IPS DF 4.7 (cell line): ENCODE results near the gene UBA6.
A peak's percentile ranks its signal among the peaks of the same experiment; 100 is the strongest.
"Not testable (repeated sequence)": the region's sequence is repeated elsewhere in the genome, so short reads cannot be mapped to it uniquely, and the experiment has no call there.

ENCODE experiments used
- DNase-seq: peaks from one replicate; pipeline ENCODE4 v3.0.0-alpha.2; 2013; ENCODE audit warnings: low spot score; ENCODE audit errors: extremely low read depth

UBA6 gene

GRCh38 chr4:67674098-67674497 lies 26.9 kb downstream of the UBA6 start:
- DNase-seq = peak; percentile 3

GRCh38 chr4:67668315-67668714 lies 32.6 kb downstream of the UBA6 start:
- DNase-seq = no peak

DNA sequence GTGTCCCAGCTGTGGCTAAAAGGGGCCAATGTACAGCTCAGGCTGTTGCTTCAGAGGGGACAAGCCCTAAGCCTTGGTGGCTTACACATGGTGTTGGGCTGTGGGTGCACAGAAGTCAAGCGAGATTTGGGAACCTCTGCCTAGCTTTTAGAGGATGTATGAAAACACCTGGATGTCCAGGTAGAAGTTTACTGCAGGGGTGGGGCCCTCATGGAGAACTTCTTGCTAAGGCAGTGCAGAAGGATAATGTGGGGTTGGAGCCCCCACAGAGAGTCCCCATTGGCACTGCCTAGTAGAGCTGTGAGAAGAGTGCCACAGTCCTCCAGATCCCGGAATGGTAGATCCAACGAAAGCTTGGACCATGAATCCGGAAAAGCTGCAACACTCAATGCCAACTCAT lies 40.5 kb downstream of the UBA6 start:
- no peak for DNase-seq

DNA sequence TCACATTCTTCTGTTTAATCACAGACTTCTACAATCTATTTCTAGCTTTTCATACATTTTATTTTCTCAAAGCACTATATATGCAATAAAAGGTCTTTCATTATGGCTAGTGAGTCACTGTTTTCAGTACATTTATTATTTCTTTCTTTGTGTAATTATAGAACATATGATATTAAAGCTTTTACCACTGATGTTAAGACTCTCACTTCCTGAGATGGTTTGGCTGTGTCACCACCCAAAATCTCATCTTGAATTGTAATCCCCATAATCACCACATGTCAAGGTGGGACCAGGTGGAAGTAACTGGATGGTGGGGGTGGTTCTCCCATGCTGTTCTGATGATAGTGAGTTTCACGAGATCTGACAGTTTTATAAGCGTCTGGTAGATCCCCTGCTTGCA lies 41.9 kb downstream of the UBA6 start:
- DNase-seq = no peak

- no peak for DNase-seq
Measured at GRCh38 chr4:67658302-67658701, 42.7 kb downstream of the UBA6 start.

DNA sequence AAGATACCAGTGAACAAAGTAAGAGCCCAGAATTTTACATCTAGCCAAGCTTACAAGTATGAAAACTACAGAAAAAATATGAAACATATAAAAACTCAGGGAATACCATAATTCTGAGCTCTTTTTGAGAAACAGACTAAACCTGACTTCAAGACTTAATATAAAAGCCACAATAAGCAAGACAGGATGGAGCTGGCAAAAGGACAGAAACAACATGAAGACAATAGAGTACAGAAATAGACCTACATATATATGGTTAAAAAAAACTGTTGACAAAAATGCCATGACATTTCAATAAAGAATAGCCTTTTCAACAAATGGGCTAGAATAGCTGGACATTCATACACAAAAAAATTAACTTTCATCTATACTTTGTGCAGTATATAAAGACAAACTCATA lies 49.4 kb downstream of the UBA6 start:
- DNase-seq = no peak

GRCh38 chr4:67638136-67638535 lies 62.8 kb downstream of the UBA6 start:
- no peak for DNase-seq

- not testable (repeated sequence) for DNase-seq
Measured at GRCh38 chr4:67636978-67637377, 64.0 kb downstream of the UBA6 start.

DNA sequence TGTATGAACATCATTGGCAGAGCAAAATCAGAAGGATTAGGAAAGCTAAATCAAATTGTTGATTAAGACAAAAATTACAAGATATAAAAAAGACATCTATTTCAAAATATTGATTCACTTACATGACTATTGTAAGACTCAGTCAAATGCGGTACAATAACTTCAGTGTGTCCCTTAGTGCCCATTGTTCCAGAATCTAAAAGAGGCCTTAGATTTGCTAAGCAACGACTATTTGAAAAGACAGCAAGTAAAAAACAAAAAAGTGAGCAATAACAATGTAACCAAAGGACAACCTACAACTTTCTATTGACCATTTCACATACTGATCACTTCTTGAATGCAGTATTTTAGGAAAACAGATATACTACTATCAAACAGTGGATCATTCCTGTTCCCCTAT lies 65.6 kb downstream of the UBA6 start:
- no peak for DNase-seq

GRCh38 chr4:67634741-67635140 lies 66.2 kb downstream of the UBA6 start:
- DNase-seq = no peak

GRCh38 chr4:67632492-67632891 lies 68.5 kb downstream of the UBA6 start:
- DNase-seq = no peak

GRCh38 chr4:67624939-67625338 lies 76.0 kb downstream of the UBA6 start:
- no peak for DNase-seq

DNA sequence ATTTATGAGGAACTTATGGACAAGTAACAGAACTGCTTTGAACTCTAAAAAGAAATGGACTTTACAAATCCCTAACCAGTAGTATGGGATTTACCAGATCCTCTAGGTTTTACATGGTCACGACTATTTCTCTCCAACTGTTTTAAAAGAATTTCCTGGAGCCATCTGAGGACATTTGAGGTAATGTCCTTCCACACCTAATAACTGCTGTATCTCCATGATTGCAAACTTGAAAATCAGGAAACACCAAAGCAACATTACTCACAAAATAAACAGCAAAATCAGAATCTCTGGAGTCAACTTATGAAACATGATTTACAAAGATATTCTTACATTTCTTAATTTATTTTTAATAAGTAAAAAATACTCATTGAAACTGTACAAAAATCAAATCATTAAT lies 84.5 kb downstream of the UBA6 start:
- no peak for DNase-seq

DNA sequence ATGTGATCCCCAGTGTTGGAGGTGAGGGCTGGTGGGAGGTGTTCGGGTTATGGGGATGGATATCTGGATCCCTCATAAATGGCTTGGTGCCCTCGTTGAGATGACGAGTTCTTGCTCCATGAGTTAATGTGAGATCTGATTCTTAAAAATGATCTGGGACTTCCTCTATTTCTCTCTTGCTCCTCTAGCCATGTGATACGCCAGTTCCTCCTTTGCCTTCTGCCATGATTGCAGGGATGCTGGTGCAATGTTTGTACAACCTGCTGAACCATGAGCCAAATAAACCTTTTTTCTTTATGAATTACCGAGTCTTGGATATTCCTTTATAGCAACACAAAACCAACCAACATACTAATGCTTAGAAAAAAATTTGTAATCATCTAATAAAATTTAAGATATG lies 85.8 kb downstream of the UBA6 start:
- no peak for DNase-seq

DNA sequence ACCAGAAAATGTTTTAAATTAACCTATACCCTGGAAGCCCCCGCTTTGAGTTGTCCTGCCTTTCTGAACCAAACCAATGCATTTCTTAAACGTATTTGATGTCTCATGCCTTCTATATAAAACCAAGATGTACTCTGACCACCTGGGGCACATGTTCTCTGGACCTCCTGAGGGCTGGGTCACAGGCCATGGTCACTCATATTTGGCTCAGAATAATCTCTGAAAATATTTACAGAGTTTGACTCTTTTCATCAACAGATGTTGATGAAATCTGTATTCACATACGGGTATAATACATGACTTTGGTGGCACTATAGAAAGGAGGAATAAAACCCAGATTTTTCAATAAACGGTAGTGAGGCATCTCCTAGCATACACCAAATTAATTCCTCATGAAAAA lies 86.8 kb downstream of the UBA6 start:
- no peak for DNase-seq

DNA sequence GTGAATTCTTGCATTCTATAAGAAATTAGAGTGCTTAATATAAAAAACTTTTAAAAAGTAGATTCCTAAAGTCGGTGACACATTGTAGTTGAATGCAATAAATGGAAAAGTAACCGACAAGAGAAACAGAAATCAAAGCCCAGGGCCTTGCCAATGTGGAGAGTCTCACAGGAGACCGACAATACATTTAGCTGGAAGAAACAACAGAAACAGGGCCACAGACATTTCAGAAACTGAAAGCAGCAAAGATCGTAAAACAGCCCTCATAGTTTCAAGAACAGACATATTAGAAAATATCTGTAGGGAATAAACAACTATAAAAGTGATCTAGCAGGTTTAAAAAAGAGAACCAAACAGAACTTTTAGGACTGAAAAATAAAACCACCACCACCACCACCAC lies 92.9 kb downstream of the UBA6 start:
- DNase-seq = no peak

- DNase-seq = no peak
Measured at GRCh38 chr4:67604749-67605148, 96.2 kb downstream of the UBA6 start.

DNA sequence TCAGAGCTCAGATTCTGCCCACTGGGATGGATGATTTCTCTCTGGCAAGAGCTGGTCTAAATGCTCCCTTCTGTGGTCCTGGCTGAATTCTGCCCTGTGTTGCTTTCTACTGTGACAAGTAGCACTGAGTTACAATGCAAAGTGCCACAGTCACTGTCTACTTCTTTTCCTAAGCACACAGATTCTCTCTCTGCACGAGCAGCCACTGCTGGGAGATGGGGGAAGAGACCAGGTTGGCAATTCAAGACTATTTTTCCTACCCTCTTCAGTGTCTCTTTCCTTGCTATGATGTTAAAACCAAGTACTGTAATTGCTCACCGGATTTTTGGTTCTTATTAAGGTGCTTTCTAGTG lies 97.0 kb downstream of the UBA6 start:
- DNase-seq = no peak

GRCh38 chr4:67603310-67604028 lies 97.5 kb downstream of the UBA6 start:
- no peak for DNase-seq

DNA sequence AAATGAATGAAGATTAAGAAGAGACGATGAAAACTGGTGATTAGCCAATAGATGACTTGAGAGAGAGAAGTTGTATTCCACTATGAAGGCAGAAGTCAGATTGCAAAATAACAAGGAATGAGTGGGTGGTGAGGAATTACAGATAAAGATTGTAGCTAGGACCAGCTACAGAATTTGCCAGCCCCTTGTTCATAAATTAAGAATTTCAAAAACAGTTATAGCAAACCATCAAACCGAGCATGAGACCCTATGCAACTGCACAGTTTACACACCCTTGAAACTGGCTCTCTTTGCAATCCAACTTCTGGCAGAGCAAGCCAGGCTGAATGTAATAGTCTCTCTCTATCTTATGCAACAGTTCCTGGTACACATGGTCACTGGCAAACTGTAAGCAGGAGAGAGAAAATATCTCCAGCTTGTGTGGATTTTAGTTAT lies 107.2 kb downstream of the UBA6 start:
- no peak for DNase-seq

DNA sequence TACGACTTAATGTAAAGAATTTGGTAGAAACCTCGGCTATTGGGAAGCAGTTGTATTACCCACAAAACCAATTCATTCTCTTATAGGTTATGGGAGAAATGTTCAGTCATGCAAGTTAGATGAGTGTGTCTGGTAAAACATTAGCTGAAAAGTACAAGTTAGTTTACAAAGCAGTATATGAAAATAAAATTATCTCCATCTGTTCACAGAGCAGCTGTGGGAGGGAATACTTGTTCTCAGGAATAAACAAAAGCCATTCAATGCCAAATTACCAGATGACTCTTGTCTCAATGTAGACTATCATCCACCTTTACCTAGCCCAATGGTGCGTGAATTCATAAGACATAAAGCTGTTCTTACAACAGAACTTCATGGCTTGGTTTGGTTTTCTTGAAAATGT lies 113.8 kb downstream of the UBA6 start:
- DNase-seq = no peak

GRCh38 chr4:67584496-67584895 lies 116.5 kb downstream of the UBA6 start:
- no peak for DNase-seq

- DNase-seq = no peak
Measured at GRCh38 chr4:67581913-67582312, 119.0 kb downstream of the UBA6 start.
